Activated CD8-positive, alpha-beta memory T cell treated with anti-CD3 and anti-CD28 coated beads, Interleukin-2, amount 10 ng/mL, durations not matched to agents 7 days and 5 days (primary cell): ENCODE data around the gene SSR3. TPM values are rescaled to one million over a fixed set of nuclear protein-coding genes. Genes with fewer than 3 reads are reported as not detected.
"Not testable (repeated sequence)": the region's sequence is repeated elsewhere in the genome, so short reads cannot be mapped to it uniquely, and the experiment has no call there.

ENCODE experiments used
- ATAC-seq: fragments of 150-1000 bp; cut with Tn5 transposase; one replicate; pipeline ENCODE4 v1.10.0; 2021; ENCODE audit warnings: moderate library complexity
- CTCF ChIA-PET: fragments of 350-600 bp; sonication (Branson Sonifier 250); formaldehyde crosslinking; loops from one replicate; lab custom pipeline; 2021; ENCODE audit warnings: antibody characterized with exemption; lab: Charles Lee
- DNase-seq: peaks from one replicate; pipeline ENCODE4 v3.0.0-alpha.2; 2020
- H3K27ac Mint-ChIP-seq: one replicate; pipeline ENCODE4 v1.8.0; 2021; ENCODE audit warnings: mild to moderate bottlenecking, mixed read lengths
- H3K27me3 Mint-ChIP-seq: one replicate; pipeline ENCODE4 v1.8.0; 2021; ENCODE audit warnings: mixed read lengths
- H3K36me3 Mint-ChIP-seq: one replicate; pipeline ENCODE4 v1.8.0; 2021; ENCODE audit warnings: mild to moderate bottlenecking, mixed read lengths
- H3K4me1 Mint-ChIP-seq: one replicate; pipeline ENCODE4 v1.8.0; 2021; ENCODE audit warnings: mixed read lengths
- H3K4me3 Mint-ChIP-seq: one replicate; pipeline ENCODE4 v1.8.0; 2021; ENCODE audit warnings: mild to moderate bottlenecking, moderate library complexity, mixed read lengths
- H3K9me3 Mint-ChIP-seq: one replicate; pipeline ENCODE4 v1.8.0; 2022; ENCODE audit warnings: low read depth, mixed read lengths
- total RNA-seq, 2 experiments: library from RNA; stranded (reverse); gene quantifications; one replicate each; pipeline ENCODE4 v1.2.3, GENCODE V29; 2021

The SSR3 gene
- total RNA-seq, 2 experiments from 2014 or later: 121 to 147 TPM

GRCh38 chr3:156586905-156587759, 32.2 kb upstream of the SSR3 start:
- Mint-ChIP-seq H3K36me3 (peaks cover 2% of the 10 kb centered on the region), H3K4me1 (peaks cover 9% of the 10 kb centered on the region), H3K27ac (no peak overlapping the region), H3K4me3 (no peak overlapping the region), H3K9me3 (peaks cover 2% of the 10 kb centered on the region), H3K27me3 (peaks cover 9% of the 10 kb centered on the region)
- CTCF ChIA-PET: no interaction called here
- ATAC-seq: no peak
- DNase-seq: no peak

DNA sequence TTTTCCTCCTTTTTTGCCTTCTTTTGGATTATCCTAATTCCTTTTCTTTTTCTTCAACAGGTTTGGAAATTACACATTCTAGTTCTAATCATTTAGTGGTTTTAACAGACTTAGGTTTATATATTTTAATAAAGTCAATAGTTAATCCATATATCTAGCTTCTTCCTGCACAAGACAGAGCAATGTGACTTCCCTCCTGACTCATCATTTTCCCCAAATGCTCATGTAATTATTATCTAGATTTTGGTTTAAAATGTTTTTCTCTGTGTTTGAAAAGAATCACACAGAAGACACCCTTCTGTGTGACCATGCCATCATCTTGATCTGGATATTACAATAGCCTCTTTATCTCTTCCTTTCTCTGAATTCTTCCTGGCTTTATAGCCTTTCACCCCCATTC, 28.6 kb upstream of the SSR3 start:
- DNase-seq (no peak), ATAC-seq (no peak)
- H3K27ac Mint-ChIP-seq: no peak overlapping the region
- H3K4me3 Mint-ChIP-seq: no peak overlapping the region
- H3K4me1 Mint-ChIP-seq: peaks cover 9% of the 10 kb centered on the region
- CTCF ChIA-PET: no interaction called here
- H3K27me3 Mint-ChIP-seq: peaks cover 4% of the 10 kb centered on the region
- no peaks in the 10 kb centered on the region for H3K9me3 Mint-ChIP-seq
- no peaks in the 10 kb centered on the region for H3K36me3 Mint-ChIP-seq

GRCh38 chr3:156582532-156583183, 27.7 kb upstream of the SSR3 start:
- peaks cover 5% of the 10 kb centered on the region for H3K27me3 Mint-ChIP-seq
- no peaks in the 10 kb centered on the region for H3K9me3 Mint-ChIP-seq
- no peaks in the 10 kb centered on the region for H3K36me3 Mint-ChIP-seq
- CTCF ChIA-PET: no interaction called here
- peaks cover 9% of the 10 kb centered on the region for H3K4me1 Mint-ChIP-seq
- no peak for DNase-seq
- no peak for ATAC-seq
- H3K4me3 Mint-ChIP-seq: no peak overlapping the region
- no peak overlapping the region for H3K27ac Mint-ChIP-seq

DNA sequence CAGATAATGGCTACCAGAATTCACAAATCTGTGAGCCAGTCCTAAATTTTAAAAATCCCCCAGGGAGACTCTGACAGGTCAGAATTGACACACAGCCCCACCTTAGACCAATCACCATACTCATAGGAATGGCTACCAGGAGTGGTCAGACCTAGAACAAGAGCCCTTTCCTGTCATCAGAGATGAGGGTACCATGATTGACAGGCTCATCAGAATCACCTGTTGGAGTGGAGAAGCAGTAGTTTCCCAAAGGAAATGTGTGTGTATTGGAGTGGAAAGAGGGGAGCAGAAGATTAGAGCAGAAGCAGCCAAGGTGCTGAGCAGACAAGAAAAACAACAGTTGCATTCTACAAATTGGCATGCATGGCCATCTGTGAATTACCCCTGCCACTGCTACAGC, 27.0 kb upstream of the SSR3 start:
- no peak for ATAC-seq
- H3K4me1 Mint-ChIP-seq: peaks cover 9% of the 10 kb centered on the region
- H3K9me3 Mint-ChIP-seq: no peaks in the 10 kb centered on the region
- peaks cover 6% of the 10 kb centered on the region for H3K27me3 Mint-ChIP-seq
- DNase-seq: no peak
- no peaks in the 10 kb centered on the region for H3K36me3 Mint-ChIP-seq
- no peak overlapping the region for H3K27ac Mint-ChIP-seq
- no peak overlapping the region for H3K4me3 Mint-ChIP-seq
- CTCF ChIA-PET: no interaction called here

DNA sequence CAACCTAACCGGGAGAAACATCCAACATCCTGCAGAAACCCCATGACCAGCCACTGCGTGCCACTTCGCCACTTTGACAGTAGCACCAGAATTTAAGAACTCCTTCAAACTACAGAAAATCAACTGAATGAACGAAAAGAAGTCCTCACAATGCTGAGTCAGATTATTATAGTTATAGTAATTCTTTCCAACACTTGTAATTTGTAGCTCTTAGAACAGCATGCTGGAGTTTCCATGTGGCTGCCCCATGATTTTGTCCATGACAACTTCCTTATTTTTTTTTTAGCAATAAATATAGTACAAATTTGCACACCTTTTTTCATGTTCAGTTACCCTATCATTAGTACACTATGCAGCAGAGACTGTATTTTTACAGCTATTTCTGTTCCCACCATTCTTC, 26.1 kb upstream of the SSR3 start:
- CTCF ChIA-PET: no interaction called here
- H3K9me3 Mint-ChIP-seq: no peaks in the 10 kb centered on the region
- no peak for ATAC-seq

DNA sequence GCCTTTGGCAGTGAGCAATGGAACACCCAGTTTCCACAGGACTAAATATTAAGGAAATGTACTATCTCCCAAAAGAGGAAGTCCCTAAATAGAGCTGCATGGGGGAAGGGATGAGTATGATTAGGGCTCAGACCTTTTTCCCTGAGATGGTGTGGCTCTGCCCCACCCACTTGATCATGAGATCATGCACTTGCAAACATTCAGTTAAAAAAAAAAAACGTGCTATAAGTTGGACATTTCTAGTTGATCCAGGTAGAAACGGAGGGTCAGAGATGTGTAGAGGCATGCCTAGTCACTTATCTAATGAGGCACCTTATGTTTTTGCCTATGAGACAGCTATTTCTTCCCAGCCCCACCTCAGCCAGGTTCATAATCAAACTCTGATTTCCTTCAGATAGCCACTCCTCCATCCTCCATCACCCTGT, 24.5 kb upstream of the SSR3 start:
- DNase-seq: no peak
- CTCF ChIA-PET: no interaction called here
- Mint-ChIP-seq H3K4me1 (peaks cover 9% of the 10 kb centered on the region), H3K36me3 (no peaks in the 10 kb centered on the region), H3K4me3 (no peak overlapping the region), H3K27ac (no peak overlapping the region), H3K27me3 (peaks cover 23% of the 10 kb centered on the region), H3K9me3 (no peaks in the 10 kb centered on the region)
- no peak for ATAC-seq

More for the DNA sequence above, 26.1 kb upstream of the SSR3 start:
- Mint-ChIP-seq H3K4me1 (peaks cover 9% of the 10 kb centered on the region), H3K36me3 (no peaks in the 10 kb centered on the region), H3K27me3 (peaks cover 10% of the 10 kb centered on the region), H3K27ac (no peak overlapping the region), H3K4me3 (no peak overlapping the region)
- no peak for DNase-seq

GRCh38 chr3:156577736-156578135, 22.8 kb upstream of the SSR3 start:
- Mint-ChIP-seq H3K9me3 (no peaks in the 10 kb centered on the region), H3K4me1 (peaks cover 1% of the 10 kb centered on the region), H3K36me3 (no peaks in the 10 kb centered on the region), H3K27ac (no peak overlapping the region), H3K4me3 (no peak overlapping the region), H3K27me3 (peaks cover 34% of the 10 kb centered on the region)
- DNase-seq (no peak), ATAC-seq (no peak)
- CTCF ChIA-PET: no interaction called here

DNA sequence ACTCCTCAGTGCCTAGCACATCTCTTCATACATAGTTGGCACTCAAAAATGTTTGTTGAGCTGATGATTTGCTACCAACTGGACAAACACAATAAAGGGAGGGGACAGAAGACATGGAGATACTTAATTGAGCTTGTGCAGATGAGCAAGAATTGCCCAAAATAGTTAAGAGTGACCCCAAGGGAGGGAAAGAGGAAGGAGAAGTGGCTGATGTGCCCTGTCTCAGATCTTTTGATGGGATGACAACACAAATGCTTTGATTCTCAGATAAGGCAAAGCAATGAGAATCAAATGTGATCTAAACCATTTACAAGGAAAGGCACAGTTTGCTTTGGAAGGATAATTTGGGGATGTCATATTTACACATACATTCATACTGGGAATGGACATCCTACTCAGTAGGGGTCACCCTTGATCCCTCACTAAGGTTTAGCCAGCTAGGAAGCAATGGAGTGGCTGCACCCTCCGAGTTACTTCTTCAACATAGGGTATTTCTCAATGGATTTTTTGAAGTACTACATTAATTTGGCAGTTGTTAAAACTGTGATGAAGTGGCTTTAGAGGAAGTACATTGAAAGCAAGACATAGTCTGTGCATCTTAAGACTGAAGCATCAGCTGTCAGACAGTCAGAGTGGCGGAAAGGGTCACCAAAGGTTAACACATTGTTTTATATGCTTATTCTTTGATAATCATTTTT, 21.9 kb upstream of the SSR3 start:
- Mint-ChIP-seq H3K27me3 (peaks cover 40% of the 10 kb centered on the region), H3K4me1 (no peaks in the 10 kb centered on the region), H3K27ac (no peak overlapping the region), H3K36me3 (no peaks in the 10 kb centered on the region), H3K9me3 (no peaks in the 10 kb centered on the region), H3K4me3 (no peak overlapping the region)
- no peak for ATAC-seq
- CTCF ChIA-PET: interaction anchor here (1.0 kb wide), 1 partner anchor 560 kb away, joined by 3 read pairs; no protein-coding TSS in a partner anchor
- no peak for DNase-seq

DNA sequence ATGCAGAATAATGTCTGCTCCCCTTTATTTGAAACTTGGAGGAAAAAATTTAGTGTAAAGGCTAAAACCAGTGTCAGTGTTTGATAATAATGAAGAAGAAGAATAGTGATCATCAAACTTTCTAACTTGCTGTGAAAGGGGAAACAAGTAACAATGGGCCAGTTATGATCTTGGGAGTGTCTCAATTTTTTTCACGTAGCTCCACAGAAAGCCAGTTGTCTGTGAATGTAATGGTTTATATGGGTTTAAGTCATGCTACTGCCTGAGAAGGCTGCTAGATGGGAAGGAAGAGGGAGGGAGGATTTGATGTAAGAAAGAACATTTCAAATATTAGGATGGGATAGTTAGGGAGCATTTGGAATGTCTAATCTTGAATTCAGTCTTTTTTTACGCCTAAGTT, 21.1 kb upstream of the SSR3 start:
- CTCF ChIA-PET: interaction anchor here (1.0 kb wide), 1 partner anchor 561 kb away, joined by 3 read pairs; no protein-coding TSS in a partner anchor
- no peaks in the 10 kb centered on the region for H3K36me3 Mint-ChIP-seq
- no peak for DNase-seq
- no peak overlapping the region for H3K27ac Mint-ChIP-seq
- no peak for ATAC-seq
- H3K9me3 Mint-ChIP-seq: no peaks in the 10 kb centered on the region
- H3K4me3 Mint-ChIP-seq: no peak overlapping the region
- H3K27me3 Mint-ChIP-seq: peaks cover 40% of the 10 kb centered on the region
- H3K4me1 Mint-ChIP-seq: no peaks in the 10 kb centered on the region

- CTCF ChIA-PET: interaction anchor here (1.0 kb wide), 1 partner anchor 562 kb away, joined by 3 read pairs; no protein-coding TSS in a partner anchor
- H3K9me3 Mint-ChIP-seq: no peaks in the 10 kb centered on the region
- H3K36me3 Mint-ChIP-seq: no peaks in the 10 kb centered on the region
- no peak overlapping the region for H3K4me3 Mint-ChIP-seq
- ATAC-seq (no peak), DNase-seq (no peak)
- peaks cover 40% of the 10 kb centered on the region for H3K27me3 Mint-ChIP-seq
- H3K4me1 Mint-ChIP-seq: no peaks in the 10 kb centered on the region
- no peak overlapping the region for H3K27ac Mint-ChIP-seq
These were observed 20.7 kb upstream of the SSR3 start for GRCh38 chr3:156575641-156576040.

DNA sequence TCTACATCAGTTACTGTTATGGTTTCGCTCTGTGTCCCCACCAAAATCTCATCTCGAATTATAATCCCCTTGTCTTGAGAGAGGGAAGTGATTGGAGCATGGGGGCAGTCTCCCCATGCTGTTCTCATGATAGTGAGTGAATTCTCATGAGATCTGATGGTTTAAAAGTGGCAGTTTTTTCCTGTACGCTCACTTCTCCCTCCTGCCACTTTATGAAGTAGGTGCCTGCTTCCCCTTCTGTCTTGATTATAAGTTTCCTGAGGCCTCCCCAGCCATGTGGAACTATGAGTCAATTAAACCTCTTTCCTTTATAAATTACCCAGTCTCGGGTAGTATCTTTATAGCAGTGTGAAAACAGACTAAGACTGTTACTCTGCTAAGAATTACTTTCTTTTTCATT, 15.0 kb upstream of the SSR3 start:
- H3K27ac Mint-ChIP-seq, ATAC-seq, DNase-seq, H3K9me3 Mint-ChIP-seq, H3K4me3 Mint-ChIP-seq, H3K4me1 Mint-ChIP-seq, H3K36me3 Mint-ChIP-seq, CTCF ChIA-PET: not testable (repeated sequence)
- peaks cover 32% of the 10 kb centered on the region for H3K27me3 Mint-ChIP-seq

- H3K27ac Mint-ChIP-seq, H3K4me3 Mint-ChIP-seq, DNase-seq, ATAC-seq, CTCF ChIA-PET, H3K4me1 Mint-ChIP-seq, H3K36me3 Mint-ChIP-seq, H3K9me3 Mint-ChIP-seq: not testable (repeated sequence)
- H3K27me3 Mint-ChIP-seq: peaks cover 25% of the 10 kb centered on the region
These were observed 14.1 kb upstream of the SSR3 start for GRCh38 chr3:156569016-156569415.

DNA sequence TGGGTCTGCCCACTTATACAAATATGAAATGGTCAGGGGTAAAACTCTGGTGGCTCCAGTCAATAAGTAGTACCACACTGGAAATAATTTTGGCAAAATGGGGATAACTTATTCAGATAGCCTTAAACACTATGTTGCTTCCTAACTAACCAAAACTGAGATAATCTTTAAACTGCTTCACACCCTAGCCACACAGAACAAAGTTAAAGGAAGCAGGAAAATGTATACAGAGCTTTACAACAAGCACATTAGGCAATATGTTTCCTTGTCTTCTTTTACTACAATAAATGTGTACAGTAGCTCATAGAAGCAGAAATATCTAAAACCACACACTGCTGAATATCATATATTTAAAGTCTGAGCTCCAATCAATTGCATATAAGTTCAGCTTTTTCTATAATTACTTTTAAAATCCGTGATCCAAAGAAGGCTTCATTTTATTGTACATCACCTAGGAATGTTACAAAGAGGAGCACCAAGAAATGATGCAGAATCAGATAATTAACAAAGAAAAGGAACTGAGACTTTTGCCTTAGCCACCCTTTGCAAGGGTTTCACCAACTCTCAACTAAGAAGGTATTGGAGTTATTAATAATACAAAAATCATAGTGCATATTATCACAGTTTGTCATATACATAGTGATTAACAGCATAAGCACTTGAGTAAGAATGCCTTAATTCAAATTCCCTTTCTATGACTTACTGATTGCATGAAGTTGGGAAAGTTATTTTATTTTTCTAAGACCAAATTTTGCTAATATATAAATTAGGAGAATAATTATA, 9.2 kb upstream of the SSR3 start:
- H3K36me3 Mint-ChIP-seq: no peaks in the 10 kb centered on the region
- ATAC-seq (no peak), DNase-seq (no peak)
- H3K27ac Mint-ChIP-seq: no peak overlapping the region
- H3K4me1 Mint-ChIP-seq: no peaks in the 10 kb centered on the region
- CTCF ChIA-PET: interaction anchor here (1.1 kb wide), 1 partner anchor 10 kb away, joined by 4 read pairs; no protein-coding TSS in a partner anchor
- peaks cover 25% of the 10 kb centered on the region for H3K27me3 Mint-ChIP-seq
- no peak overlapping the region for H3K4me3 Mint-ChIP-seq
- H3K9me3 Mint-ChIP-seq: no peaks in the 10 kb centered on the region
